Measurements from ENCODE around the gene SLAMF1.
"Not testable (repeated sequence)": the region's sequence is repeated elsewhere in the genome, so short reads cannot be mapped to it uniquely, and the experiment has no call there.

SLAMF1 gene

DNA sequence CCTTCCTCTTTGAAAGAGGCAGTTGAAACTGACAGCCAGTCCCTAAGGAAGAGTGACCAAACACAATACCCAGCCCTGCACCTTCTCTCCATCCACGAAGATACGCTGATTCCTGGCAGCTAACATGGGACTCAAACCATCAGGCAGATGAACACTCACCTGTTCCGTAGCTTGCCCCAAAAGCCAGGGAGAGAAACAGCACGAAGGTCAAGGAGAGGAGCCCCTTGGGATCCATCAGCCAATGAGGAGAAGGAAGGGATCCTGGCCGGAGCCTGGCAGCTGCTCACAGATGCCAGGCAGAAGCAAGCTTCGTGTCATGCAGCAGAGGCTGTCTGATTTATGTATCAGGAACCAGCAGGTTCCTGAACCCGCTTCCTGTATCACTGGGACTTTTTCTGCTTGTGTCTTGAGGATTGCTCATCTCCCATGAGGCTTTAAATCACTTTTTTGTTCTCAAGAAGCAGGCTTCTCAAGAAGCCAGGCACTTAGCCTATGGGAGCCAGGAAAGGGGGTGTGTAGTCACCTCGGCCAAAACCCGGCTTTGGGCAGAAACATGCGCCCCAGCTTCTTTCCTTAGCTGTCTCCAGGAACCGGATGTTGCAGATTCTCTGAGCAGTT, at the start of gene SLAMF1:
SLAMF1 (minus strand) TSS at position 334 of the 618 bp plus-strand sequence; CDS start at position 235, 99 bp downstream.
- DNase-seq (ENCODE audit: low read depth), result no peak

DNA sequence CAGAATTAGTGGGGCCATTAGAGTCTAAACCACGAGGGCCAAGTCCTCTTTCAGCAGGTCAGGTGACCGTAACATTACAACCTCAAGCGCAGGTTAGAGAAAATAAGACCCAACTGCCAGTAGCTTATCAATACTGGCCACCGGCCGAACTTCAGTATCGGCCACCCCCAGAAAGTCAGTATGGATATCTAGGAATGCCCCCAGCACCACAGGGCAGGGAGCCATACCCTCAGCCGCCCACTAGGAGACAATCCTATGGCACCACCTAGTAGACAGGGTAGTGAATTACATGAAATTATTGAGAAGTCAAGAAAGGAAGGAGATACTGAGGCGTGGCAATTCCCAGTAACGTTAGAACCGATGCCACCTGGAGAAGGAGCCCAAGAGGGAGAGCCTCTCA, 45.5 kb upstream of the SLAMF1 start:
- not testable (repeated sequence) for DNase-seq (ENCODE audit: low read depth)

GRCh38 chr1:160685266-160685665, 38.4 kb upstream of the SLAMF1 start:
- no peak for DNase-seq (ENCODE audit: low read depth)

- DNase-seq (ENCODE audit: low read depth), result no peak
These were observed 36.4 kb upstream of the SLAMF1 start for GRCh38 chr1:160682983-160683865.

- no peak for DNase-seq (ENCODE audit: low read depth)
These were observed 35.0 kb upstream of the SLAMF1 start for GRCh38 chr1:160681891-160682140.

DNA sequence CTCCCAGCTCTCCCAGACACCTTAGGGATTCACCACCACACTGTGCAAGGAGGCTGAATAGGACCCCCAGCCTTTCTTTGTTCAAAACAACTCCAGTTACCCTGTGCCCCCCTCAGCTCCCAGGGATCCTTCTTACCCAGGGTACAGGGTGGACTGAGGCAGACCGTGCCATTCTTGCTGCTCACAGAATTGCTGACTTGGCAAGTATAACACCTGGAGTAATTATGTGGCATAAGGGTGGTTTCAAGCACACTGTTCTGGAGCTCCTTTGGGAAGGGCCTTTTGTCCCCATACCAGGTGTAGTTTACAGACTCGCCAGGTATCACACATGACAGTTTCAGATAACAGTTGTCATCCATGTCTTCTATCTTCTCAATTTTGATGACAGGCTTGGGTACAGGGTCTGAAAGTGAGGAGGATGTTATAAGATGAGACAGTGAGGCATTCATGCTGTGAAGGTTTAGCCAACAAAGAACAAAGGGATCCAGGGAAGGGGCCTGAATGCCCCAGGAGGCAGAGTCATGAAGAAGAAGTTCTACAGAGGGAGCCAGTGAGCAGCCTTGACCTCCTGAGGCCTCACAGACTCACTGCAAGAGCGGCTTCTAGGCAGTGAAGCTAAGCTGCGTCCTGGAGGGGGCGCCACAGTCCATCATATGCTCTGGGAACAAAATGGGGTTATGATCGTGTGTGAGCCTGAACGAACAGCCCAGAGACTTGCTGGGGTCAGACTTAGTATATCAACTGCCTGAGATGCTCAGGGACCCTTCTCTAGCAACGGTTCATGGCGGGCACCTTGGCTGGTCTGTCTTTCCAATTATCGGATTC, 34.4 kb upstream of the SLAMF1 start:
- no peak for DNase-seq (ENCODE audit: low read depth)

DNA sequence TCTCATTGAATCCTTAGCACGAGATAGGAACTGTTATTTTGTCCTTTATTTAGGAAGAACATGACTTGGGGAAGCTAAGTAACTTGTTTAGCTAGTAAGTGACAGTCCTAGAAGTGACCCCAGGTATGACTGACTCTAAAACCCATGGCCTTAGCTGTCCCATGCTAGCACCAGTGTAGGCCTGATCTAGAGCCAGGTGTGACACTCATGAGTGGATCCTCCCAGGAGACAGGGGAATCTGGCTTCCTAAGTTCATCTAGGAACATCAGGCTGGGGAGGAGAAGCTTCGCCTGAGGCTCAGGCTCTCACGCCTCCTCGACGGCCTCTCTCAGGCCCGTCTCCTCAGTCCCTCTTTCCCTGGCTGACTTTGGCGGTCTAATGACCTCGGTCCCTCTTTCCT, 33.6 kb upstream of the SLAMF1 start:
- no peak for DNase-seq (ENCODE audit: low read depth)

GRCh38 chr1:160679893-160680292, 33.0 kb upstream of the SLAMF1 start:
- DNase-seq (ENCODE audit: low read depth), result no peak

DNA sequence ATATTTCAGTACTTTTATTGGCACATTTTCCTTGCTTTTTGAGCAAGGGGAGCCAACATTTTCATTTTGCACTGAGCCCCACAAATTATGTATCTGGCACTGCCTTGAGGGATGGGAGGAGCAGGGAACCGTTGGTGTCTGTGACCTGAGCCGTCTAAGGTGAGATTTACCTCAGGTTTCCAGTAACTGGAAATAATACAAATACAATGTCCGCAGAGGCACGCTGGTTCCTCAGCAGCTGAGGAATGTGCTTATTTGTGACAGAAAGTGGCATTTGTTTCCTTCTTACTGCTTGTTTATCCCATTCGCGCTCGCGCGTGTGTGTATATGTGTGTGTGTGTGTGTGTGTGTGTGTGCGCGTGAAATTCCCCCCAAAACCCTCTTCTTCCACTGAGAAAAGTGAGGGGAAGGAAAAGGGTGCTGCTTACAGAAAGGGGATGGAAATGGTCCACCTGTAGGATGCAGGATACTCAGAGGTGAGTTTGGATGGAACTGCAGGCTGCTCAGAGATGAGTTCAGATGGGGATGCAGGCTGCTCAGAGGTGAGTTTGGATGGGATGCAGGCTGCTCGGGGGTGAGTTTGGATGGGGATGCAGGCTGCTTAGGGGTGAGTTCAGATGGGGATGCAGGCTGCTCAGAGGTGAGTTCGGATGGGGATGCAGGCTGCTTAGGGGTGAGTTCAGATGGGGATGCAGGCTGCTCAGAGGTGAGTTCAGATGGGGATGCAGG, 30.2 kb upstream of the SLAMF1 start:
- no peak for DNase-seq (ENCODE audit: low read depth)

DNA sequence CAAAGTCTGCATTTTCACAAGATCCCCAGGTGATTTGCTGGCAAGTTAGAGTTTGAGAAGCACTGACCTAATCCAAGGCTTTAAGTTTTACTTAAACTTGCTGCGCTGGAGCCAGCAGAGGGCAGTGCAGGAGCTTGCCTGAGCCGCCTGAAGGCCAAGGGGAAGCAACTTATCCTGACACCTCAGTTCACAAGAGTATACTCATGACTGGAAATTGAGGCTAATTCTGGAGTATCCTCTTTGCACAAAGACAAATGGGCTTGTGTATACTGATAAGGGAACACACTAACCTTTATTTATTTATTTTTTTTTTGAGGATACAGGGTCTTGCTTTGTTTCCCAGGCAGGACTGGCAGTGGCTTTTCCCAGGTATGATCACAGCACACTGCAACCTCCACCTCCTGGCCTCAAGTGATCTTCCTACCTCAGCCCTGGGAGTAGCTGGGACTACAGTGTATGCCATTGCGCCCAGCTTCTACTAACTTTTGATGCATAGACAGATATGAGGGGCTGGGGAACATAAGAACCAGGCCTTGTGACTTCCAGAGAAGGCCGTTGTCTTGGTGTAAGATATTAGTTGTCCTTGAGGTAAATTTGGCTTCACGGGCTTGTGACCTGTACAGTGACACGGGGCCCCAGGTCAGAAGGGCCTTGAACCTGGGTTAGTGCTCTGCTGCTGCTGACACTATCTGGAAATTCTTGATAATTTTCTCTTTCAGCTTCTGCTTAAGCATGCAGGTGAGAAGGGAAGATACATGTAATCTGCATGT, 29.0 kb upstream of the SLAMF1 start:
- DNase-seq (ENCODE audit: low read depth), result peak; percentile 7

- DNase-seq (ENCODE audit: low read depth), result no peak
These were observed 27.6 kb upstream of the SLAMF1 start for GRCh38 chr1:160674415-160674814.

DNA sequence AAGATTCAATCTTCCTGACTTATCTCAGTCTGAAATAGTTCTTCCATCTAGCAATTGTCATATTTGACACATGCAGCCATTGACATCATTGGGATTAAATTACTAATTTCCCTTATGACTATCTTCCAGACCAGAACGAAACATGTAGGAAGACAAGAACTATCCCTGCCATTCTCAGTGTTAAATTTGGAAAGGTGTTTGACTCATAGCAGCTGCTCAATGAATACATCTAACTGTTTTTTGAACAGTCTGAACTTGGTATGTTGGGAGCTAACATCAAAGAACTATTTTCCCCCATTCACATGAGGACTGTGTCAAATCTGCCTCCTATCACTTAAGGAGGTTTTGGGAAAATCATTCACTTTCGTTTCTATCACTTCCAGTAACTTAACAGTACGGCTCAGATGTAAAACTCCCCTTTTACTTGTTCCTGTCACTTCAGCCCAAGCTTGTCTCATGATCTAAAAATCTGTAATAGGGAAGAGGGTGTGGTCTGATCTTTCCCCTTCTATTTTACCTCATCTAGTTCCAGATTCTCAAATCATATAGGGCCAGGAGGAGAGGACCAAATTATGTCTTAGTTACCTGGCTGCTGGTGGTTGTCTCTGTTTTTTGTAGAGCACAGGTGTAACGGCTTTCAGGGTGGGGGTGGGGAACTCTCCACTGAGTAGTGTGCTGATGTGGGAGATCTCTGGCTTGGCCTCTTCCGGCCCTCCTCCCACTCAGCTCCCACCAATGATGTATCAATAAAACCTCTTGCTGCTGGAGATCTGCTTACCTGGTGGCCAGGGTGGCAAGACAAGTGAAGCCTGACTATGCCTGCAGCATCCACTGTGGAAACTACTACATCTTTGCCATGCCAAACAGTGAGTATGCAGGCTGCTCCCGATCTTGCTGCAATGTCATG, 26.2 kb upstream of the SLAMF1 start:
- no peak for DNase-seq (ENCODE audit: low read depth)

GRCh38 chr1:160671603-160672517, 25.0 kb upstream of the SLAMF1 start:
- no peak for DNase-seq (ENCODE audit: low read depth)

DNA sequence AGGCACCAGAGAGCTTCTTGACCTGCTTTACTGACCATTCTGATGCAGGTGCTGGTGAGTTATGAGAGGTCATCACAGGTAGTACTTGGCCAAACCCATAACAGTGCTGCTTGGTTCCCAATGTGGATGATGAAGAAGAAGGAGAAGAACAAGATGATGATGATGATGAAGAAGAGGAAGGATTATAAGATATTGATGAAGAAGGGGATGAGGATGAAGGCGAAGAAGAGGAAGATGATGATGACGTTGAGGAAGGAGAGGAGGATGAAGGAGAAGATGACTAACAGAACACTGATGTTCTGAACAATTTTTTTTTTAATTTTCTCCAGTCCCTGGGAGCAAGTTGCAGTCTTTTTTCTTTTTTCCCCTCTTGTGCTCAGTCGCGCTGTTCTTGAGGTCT, 23.9 kb upstream of the SLAMF1 start:
- DNase-seq (ENCODE audit: low read depth), result no peak

- no peak for DNase-seq (ENCODE audit: low read depth)
These were observed 23.0 kb upstream of the SLAMF1 start for GRCh38 chr1:160669802-160670201.

GRCh38 chr1:160669276-160669675, 22.4 kb upstream of the SLAMF1 start:
- DNase-seq (ENCODE audit: low read depth), result no peak

GRCh38 chr1:160667896-160668295, 21.1 kb upstream of the SLAMF1 start:
- DNase-seq (ENCODE audit: low read depth), result no peak

GRCh38 chr1:160666079-160666442, 19.2 kb upstream of the SLAMF1 start:
- DNase-seq (ENCODE audit: low read depth), result no peak

DNA sequence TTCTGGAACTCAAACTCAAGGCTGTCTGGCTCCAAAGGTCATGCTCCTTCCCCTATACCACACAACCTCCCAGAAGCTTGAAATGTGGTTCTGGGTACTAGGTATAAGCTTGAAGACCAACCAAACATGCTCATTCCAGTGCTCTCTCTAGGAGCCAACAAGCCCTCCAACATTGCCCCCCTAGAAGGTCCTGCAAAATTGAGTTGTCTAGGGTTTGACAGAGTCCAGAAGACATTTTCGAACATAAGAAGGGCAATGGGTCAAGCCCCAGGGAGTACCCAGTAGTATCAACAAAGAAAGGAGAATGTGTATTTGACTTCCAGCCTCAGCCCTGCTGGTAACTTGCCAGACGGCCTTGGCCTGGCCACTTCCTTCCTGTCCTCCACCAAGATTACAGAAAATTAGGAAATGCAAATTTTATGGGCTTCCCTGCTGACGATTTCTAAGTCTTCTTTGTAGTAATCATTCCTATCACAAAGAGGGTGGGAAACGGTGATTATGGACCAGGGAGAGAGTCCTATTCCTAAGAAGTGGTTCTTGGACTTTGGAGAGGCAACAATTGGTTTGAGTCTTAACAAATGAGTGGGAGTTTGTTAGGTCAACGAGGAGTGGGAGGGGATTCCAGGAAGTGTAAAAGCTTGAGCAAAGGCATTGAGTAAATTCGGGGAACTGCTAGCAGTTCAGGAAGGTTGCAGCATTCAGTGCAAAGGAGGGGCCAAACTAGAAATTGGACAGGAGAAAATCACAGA, 18.7 kb upstream of the SLAMF1 start:
- DNase-seq (ENCODE audit: low read depth), result no peak

Measured in GM04503 (cell line).